Renal cortex interstitium (tissue), 15 donors: ENCODE results near the gene VIM. TPM values are rescaled to one million over a fixed set of nuclear protein-coding genes. Genes with fewer than 3 reads are reported as not detected.

Source experiments
- DNase-seq, 11 donors: peaks; one replicate each; pipeline ENCODE4 v3.0.0-alpha.2; 2013; ENCODE audit warnings: low read depth in 9 of 11, low spot score in 4 of 11; ENCODE audit errors: extremely low read depth in 1 of 11
- long read RNA-seq, 16 experiments: transcript quantifications; one replicate each; lab custom pipeline, GENCODE V29; 2026
- polyA plus RNA-seq, 3 donors: library from polyadenylated mRNA; unstranded; fragments of 120-200 nt; gene quantifications; one replicate each; pipeline ENCODE4 v1.2.1, GENCODE V29; 2013; ENCODE audit not compliant: insufficient read length in 3 of 3

Gene VIM
- polyA plus RNA-seq: 1,000 to 10,000 TPM; 1,119 to 1,515 (median 1,333) TPM
- long read RNA-seq, donor 1, transcript VIM-201 (9 exons, 1,868 nt): major isoform, 221 of 553 reads
- long read RNA-seq, donor 1, partial matches to known transcripts: 295 of 553 reads
- long read RNA-seq, donor 1, other reads (novel, unspliced or antisense): 31 of 553 reads
- long read RNA-seq, donor 2, transcript VIM-205 (2 exons, 1,139 nt): minor isoform, 8 of 479 reads
- long read RNA-seq, donor 2, transcript VIM-201 (9 exons, 1,868 nt): major isoform, 249 of 479 reads
- long read RNA-seq, donor 2, partial matches to known transcripts: 187 of 479 reads
- long read RNA-seq, donor 2, other reads (novel, unspliced or antisense): 32 of 479 reads
- long read RNA-seq, donor 3, transcript VIM-201 (9 exons, 1,868 nt): major isoform, 426 of 704 reads
- long read RNA-seq, donor 3, partial matches to known transcripts: 205 of 704 reads
- long read RNA-seq, donor 3, other reads (novel, unspliced or antisense): 71 of 704 reads
- long read RNA-seq, donor 4, transcript VIM-201 (9 exons, 1,868 nt): major isoform, 234 of 328 reads
- long read RNA-seq, donor 4, partial matches to known transcripts: 57 of 328 reads
- long read RNA-seq, donor 4, other reads (novel, unspliced or antisense): 33 of 328 reads
- long read RNA-seq, donor 5: 0 reads
- long read RNA-seq, donor 6, transcript VIM-201 (9 exons, 1,868 nt): major isoform, 281 of 462 reads
- long read RNA-seq, donor 6, transcript VIM-205 (2 exons, 1,139 nt): minor isoform, 6 of 462 reads
- long read RNA-seq, donor 6, partial matches to known transcripts: 121 of 462 reads
- long read RNA-seq, donor 6, other reads (novel, unspliced or antisense): 53 of 462 reads
- long read RNA-seq, donor 7, transcript VIM-201 (9 exons, 1,868 nt): major isoform, 359 of 598 reads
- long read RNA-seq, donor 7, transcript VIM-205 (2 exons, 1,139 nt): minor isoform, 8 of 598 reads
- long read RNA-seq, donor 7, partial matches to known transcripts: 185 of 598 reads
- long read RNA-seq, donor 7, other reads (novel, unspliced or antisense): 44 of 598 reads
- long read RNA-seq, donor 8, transcript VIM-201 (9 exons, 1,868 nt): major isoform, 369 of 710 reads
- long read RNA-seq, donor 8, partial matches to known transcripts: 288 of 710 reads
- long read RNA-seq, donor 8, other reads (novel, unspliced or antisense): 48 of 710 reads
- long read RNA-seq, donor 9, transcript VIM-205 (2 exons, 1,139 nt): minor isoform, 5 of 472 reads
- long read RNA-seq, donor 9, transcript VIM-201 (9 exons, 1,868 nt): major isoform, 336 of 472 reads
- long read RNA-seq, donor 9, partial matches to known transcripts: 99 of 472 reads
- long read RNA-seq, donor 9, other reads (novel, unspliced or antisense): 30 of 472 reads
- long read RNA-seq, donor 10, transcript VIM-201 (9 exons, 1,868 nt): major isoform, 306 of 487 reads
- long read RNA-seq, donor 10, partial matches to known transcripts: 141 of 487 reads
- long read RNA-seq, donor 10, other reads (novel, unspliced or antisense): 37 of 487 reads
- long read RNA-seq, donor 11, transcript VIM-201 (9 exons, 1,868 nt): major isoform, 191 of 263 reads
- long read RNA-seq, donor 11, partial matches to known transcripts: 55 of 263 reads
- long read RNA-seq, donor 11, other reads (novel, unspliced or antisense): 14 of 263 reads
- long read RNA-seq, donor 12, transcript VIM-201 (9 exons, 1,868 nt): major isoform, 121 of 200 reads
- long read RNA-seq, donor 12, partial matches to known transcripts: 75 of 200 reads
- long read RNA-seq, donor 12, other reads (novel, unspliced or antisense): 0 of 200 reads
- long read RNA-seq, donor 13: 0 reads
- long read RNA-seq, donor 14, transcript VIM-201 (9 exons, 1,868 nt): major isoform, 252 of 447 reads
- long read RNA-seq, donor 14, partial matches to known transcripts: 156 of 447 reads
- long read RNA-seq, donor 14, other reads (novel, unspliced or antisense): 34 of 447 reads
- long read RNA-seq, donor 15, transcript VIM-201 (9 exons, 1,868 nt): major isoform, 204 of 325 reads
- long read RNA-seq, donor 15, partial matches to known transcripts: 88 of 325 reads
- long read RNA-seq, donor 15, other reads (novel, unspliced or antisense): 29 of 325 reads
- long read RNA-seq, donor 16, transcript VIM-205 (2 exons, 1,139 nt): minor isoform, 5 of 1,180 reads
- long read RNA-seq, donor 16, transcript VIM-201 (9 exons, 1,868 nt): major isoform, 789 of 1,180 reads
- long read RNA-seq, donor 16, partial matches to known transcripts: 264 of 1,180 reads
- long read RNA-seq, donor 16, other reads (novel, unspliced or antisense): 118 of 1,180 reads

DNA sequence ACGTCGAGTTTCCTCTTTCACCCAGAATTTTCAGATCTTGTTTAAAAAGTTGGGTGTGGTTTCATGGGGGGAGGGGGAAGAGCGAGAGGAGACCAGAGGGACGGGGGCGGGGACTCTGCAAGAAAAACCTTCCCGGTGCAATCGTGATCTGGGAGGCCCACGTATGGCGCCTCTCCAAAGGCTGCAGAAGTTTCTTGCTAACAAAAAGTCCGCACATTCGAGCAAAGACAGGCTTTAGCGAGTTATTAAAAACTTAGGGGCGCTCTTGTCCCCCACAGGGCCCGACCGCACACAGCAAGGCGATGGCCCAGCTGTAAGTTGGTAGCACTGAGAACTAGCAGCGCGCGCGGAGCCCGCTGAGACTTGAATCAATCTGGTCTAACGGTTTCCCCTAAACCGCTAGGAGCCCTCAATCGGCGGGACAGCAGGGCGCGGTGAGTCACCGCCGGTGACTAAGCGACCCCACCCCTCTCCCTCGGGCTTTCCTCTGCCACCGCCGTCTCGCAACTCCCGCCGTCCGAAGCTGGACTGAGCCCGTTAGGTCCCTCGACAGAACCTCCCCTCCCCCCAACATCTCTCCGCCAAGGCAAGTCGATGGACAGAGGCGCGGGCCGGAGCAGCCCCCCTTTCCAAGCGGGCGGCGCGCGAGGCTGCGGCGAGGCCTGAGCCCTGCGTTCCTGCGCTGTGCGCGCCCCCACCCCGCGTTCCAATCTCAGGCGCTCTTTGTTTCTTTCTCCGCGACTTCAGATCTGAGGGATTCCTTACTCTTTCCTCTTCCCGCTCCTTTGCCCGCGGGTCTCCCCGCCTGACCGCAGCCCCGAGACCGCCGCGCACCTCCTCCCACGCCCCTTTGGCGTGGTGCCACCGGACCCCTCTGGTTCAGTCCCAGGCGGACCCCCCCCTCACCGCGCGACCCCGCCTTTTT lies at the start of gene VIM:
Gene VIM (plus strand): TSS at position 151 of the 925 bp plus-strand sequence. CDS start 1,182 bp downstream, outside the sequence.
- peak in 10 of 11 donors; percentile 64 to 88 (median 76) for DNase-seq

DNA sequence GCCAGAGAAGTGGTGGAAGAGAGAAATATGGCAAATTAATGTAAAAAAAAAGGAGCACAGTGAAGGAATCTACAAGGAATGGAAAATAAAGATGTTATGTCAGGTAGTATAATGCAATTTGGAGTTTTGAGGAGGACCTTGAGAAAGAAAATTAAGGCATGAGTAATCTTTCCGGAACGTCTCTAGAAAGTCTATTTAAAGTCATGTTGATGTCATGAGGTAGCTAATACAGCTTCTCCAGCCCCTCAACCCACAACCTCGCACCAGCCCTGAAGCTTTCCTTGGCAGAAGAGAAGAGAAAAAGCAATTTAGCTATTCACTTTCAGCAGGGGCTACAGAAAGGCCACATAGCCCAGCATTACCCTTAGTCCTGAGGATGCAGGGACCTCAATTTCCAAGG lies 49.0 kb upstream of the VIM start:
- no peak for DNase-seq

DNA sequence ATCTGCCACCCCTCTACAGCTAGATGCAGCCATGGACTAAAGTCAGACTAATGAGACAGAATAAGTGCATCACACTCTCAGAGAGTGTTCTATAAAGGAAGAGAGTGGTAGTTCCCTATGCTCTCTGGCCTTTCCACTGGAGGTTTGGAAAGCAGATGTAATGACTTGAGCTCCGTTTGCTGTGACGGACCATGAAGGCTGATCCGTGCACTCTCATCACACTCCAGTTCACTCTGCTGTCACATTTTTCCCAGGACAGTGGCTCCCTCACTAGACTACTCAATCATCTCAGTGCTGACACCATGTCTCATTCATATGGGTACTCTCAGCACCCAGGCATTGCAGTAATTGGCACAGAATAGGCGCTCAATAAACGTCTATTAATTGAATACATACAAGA lies 46.9 kb upstream of the VIM start:
- no peak for DNase-seq

DNA sequence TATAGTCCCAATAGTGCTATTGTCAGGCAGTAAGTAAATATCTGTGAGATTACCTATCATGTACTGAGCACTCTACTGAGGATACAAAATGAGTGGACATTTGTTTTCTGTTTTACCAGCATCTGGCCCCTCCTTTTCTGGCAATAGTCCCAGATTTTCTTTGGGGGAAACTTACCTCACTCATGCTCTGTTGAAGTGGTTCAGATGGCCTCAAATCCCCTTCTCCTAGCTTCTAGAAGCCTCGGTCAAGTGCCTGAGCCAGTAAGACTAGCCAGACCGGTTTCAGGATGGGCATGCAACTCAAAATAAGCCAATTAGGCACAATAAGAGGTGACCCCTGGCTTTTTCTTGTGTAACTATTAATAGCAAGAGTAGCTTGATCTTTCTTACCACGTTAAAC lies 46.3 kb upstream of the VIM start:
- DNase-seq: peak in 1 of 11 donors; percentile 8

DNA sequence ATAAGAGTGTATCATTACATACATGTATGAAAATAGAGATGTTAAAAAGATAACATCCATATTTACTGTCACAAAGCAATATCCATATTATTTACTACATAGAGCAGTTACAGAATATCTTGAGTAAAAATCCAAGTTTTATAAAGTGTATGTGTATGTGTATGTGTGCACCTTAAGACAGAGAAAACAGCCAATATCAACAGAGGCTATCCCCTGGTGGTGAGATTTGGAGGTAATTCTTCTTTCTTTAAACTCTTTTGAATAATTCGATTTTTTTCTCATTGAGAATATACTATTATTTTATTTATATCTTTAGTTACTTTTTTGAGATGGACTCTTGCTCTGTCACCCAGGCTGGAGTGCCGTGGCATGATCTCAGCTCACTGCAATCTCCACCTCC lies 44.9 kb upstream of the VIM start:
- no peak for DNase-seq

DNA sequence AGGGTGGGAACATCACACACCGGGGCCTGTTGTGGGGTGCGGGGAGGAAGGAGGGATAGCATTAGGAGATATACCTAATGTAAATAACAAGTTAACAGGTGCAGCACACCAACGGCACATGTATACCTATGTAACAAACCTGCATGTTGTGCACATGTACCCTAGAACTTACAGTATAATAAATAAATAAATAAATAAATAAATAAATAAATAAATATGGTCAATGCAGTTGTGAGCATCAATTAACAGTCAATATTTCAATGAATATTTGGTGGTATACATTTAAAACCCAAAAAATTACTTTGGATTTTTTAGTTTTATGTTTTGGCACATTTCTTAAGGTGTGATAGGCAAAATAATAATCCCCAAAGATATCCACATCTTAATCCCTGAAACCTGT lies 42.2 kb upstream of the VIM start:
- DNase-seq: no peak

DNA sequence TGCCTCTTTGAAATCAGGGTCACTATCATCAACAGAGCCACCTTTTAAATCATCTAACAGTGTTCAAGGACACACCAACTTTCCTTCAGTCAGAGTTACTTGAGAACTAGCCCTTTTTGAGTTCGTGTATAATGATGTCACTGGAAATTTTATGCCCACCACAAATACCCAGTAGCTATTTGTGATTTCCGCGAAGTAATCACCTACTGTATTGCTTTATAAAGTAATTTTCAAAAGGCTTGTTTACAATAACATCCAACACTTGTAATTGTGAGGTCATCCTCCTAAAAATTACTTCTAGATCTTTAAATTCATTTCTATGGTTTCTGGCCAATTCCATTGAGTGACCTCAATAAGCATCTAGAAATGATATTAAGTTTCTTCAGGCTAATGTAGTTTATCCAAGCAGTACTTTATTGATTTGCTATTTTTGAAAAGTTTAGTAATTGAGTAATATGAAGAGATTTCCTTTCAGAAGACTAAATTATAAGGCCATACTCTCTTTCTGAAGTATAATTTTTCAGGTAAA lies 39.3 kb upstream of the VIM start:
- DNase-seq: no peak

DNA sequence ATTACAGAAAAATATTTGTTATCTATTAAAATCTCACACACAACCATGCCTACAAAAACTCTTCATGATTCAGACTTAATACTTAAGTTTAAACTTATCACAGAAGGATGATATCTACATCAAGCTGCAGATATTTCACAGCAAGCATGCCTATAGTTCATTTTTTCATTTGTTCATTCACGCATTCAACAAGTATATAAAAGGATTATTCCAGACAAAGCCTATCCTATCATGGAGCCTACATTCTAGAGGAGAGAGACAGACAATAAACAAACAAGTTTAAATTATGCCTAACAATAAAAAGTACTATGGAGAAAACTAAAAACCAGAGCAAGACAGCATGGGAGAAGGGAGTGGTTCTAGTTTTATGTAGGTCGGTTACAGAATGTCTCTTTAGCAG lies 37.4 kb upstream of the VIM start:
- DNase-seq: no peak

DNA sequence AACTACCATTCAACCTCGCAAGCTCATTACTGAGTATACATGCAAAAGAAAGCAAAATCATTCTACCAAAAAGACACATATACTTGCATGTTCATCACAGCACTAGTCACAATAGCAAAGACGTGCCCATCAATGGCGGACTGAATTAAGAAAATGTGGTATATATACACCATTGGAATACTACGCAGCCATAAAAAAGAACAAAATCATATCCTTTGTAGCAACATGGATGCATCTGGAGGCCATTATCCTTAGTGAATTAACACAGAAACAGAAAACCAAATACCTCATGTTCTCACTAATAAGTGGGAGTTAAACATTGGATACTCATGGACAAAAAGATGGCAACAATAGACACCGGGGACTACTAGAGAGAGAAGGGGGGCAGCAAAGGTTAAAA lies 33.0 kb upstream of the VIM start:
- no peak for DNase-seq

DNA sequence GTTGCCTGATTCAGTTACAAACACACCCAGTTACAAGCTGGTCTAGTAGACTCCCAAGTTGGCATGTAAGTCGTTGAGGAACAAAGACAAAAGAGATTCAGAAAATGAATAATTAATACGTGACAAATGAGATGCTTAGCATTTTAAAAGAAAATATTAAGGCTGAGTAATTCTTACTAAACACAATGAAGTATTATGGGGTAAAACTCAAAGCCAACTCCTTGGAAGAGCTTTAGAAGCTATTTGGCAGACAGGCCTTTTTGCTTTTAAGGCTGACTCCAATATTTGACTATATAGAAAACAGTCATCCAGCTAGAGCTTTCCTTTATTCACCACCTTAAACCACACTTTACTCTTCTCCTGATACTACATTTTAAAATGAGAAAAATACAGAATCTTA lies 32.0 kb upstream of the VIM start:
- no peak for DNase-seq

DNA sequence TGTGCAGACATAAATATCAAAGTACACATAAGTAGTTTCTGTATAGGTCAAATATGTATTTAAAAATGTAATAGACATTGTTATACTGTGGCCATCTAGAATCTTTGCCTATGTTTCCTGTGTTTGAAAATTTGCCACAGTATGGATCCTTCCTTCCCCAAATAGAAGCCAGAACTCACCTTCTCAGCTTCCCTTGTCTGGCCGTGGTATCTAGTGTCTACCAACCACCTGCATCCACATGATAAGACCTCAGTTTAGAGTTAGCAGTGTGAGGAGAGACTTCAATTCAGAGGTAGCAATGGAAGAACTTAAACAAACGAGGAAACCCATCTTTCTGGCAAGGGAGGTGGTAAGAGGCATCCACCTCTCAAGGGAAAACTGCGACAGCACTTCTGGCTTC lies 31.5 kb upstream of the VIM start:
- DNase-seq: no peak

DNA sequence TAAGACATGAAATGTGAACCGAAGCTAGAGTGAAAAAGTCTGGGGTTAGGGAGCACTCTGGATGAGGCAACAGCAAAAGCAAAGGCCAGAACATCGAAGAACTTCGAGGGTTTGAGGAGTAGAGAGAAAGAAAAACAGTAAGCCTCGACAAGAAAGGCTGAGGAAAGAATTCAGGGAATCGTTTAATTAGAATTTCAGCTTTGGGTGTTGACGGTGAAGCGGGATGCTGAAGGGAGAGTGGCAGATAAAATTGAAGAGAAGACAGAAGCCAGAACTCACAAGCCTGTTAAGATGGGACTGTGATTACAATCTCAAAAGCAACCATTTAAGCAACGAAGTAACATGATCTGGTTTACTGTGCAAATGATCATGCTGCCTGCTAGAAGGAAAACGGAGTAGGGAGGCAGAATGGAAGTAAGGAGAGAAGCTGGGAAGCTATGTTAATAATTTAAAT lies 28.7 kb upstream of the VIM start:
- DNase-seq: peak in 2 of 11 donors; percentile 17 to 36

DNA sequence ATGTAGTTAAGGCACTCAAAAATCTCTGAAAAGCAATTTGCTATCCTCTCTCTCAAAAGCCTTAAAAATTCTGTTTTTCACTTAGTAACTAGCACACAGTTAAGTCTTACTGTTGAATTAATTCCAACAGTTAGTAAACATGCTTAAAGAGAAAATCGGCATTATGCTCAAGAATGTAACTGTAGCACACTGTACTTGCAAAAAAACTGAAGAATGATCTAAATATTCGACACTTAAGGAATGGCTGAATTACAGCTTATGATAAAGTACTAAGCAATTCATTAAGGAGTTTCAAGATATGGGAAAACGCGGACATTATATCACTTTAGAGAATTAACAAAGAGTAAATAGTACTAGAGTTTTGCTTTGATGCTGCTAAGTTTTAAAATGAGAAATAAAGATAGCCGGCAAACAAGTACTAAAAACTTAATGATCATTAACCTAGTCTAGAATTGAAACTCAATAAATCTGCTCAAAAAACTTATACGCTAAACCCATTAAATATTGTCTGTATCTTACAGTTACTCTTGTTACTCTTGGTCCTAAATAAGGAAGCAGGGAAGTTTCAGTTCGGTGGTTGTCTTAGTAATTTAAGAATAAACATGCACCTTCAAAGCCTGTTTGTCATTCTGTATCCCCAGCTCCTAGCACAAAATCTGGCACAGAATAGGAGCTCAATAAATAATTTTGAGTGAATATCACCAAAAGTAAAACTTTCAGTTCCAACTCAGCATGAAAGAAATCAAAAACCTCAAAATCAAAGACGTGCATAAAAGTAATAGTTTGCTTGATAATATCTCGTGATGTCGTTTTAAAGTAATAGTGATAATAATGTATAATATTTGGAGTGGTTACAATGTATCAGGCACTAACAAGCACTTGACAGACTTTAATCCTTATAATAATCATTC lies 27.8 kb upstream of the VIM start:
- peak in 1 of 11 donors; percentile 19 for DNase-seq

DNA sequence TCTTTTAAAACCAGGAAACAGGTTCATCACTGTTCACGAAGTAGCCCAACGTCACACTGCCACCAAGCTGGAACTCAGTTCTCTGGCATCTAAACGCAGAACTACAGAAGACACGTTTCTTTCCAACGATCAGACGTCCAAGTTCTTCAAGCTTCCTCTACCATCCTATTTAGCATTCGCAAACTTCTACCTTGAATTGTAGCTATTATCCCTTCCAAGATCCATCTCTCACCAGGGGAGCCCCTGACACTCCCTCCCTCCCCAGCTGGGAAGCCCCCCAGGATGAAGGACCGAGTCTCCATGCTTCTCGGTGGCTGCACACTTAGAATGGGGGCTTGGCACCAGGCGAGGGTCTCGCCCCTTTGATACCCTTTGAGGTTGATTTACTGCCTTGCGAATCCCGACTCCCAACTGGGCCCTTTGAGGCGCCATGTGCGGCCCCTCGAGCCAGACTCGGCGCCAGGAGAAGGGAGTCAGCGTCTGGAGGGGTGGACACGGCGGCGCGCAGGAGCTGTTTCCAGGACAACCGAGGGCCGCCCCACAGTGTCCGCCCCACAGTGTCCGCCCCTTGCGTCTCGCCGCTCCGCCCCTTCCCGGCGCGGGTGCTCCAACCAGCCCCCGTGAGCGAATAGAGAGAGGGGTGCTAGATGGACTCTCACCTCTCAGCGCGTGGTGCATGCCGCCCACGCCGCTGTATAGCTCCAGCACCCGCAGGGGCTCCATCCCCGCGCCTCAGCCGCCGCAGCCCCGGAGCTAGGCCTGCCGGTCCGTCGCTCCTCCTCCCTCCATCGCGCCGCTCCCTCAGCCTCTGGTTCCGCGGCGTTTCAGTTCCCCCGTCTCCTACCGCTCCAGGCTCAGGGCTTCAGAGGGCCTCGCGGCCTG lies 26.9 kb upstream of the VIM start, which contains the start of gene TRDMT1:
Gene TRDMT1 (minus strand): TSS at position 761 of the 882 bp plus-strand sequence. CDS start 38 bp downstream, at position 723.
- peak; percentile 70 to 90 (median 85) for DNase-seq
